HEK293T (cell line): Measurements from ENCODE around the gene GNPDA1.

Experiments used
- BHLHE40 ChIP-seq: fragments of 450-650 bp; IDR thresholded peaks from 2 replicates; pipeline ENCODE4 v1.6.1; 2016; ENCODE audit warnings: mild to moderate bottlenecking, moderate library complexity, borderline replicate concordance
- ELF4 ChIP-seq: fragments of 450-650 bp; IDR thresholded peaks from 2 replicates; pipeline ENCODE4 v1.6.1; 2017; ENCODE audit warnings: antibody characterized with exemption
- FOXK2 ChIP-seq: fragments of 450-650 bp; IDR thresholded peaks from 2 replicates; pipeline ENCODE4 v1.6.1; 2016; ENCODE audit warnings: mild to moderate bottlenecking
- FOXM1 ChIP-seq: fragments of 450-650 bp; IDR thresholded peaks from 2 replicates; pipeline ENCODE4 v1.6.1; 2017; ENCODE audit warnings: mild to moderate bottlenecking, borderline replicate concordance
- HDGF ChIP-seq: fragments of 450-650 bp; IDR thresholded peaks from 2 replicates; pipeline ENCODE4 v1.6.1; 2017; ENCODE audit warnings: antibody characterized with exemption, borderline replicate concordance
- LEF1 ChIP-seq: fragments of 450-650 bp; IDR thresholded peaks from 2 replicates; pipeline ENCODE4 v1.6.1; 2017; ENCODE audit warnings: mild to moderate bottlenecking, borderline replicate concordance
- NFRKB ChIP-seq: fragments of 450-650 bp; IDR thresholded peaks from 2 replicates; pipeline ENCODE4 v1.6.1; 2016; ENCODE audit warnings: mild to moderate bottlenecking, moderate library complexity
- SP1 ChIP-seq: fragments of 450-650 bp; IDR thresholded peaks from 2 replicates; pipeline ENCODE4 v1.6.1; 2017
- SUZ12 ChIP-seq: fragments of 450-650 bp; IDR thresholded peaks from 2 replicates; pipeline ENCODE4 v1.6.1; 2016; ENCODE audit warnings: mild to moderate bottlenecking
- ZNF384 ChIP-seq: fragments of 450-650 bp; IDR thresholded peaks from 2 replicates; pipeline ENCODE4 v1.6.1; 2016

GRCh38 chr5:141952020-141952419 lies 60.8 kb downstream of the GNPDA1 start:
- no peak for TF ChIP-seq SUZ12
- TF ChIP-seq BHLHE40: no peak
- no peak for TF ChIP-seq SP1
- no peak for TF ChIP-seq FOXK2
- TF ChIP-seq ZNF384: no peak
- TF ChIP-seq NFRKB: no peak
- no peak for TF ChIP-seq FOXM1
- TF ChIP-seq LEF1: no peak
- no peak for TF ChIP-seq ELF4
- no peak for TF ChIP-seq HDGF
